ENCODE results near the gene ARHGAP31.
"Not testable (repeated sequence)": the region's sequence is repeated elsewhere in the genome, so short reads cannot be mapped to it uniquely, and the experiment has no call there.

ARHGAP31 gene

DNA sequence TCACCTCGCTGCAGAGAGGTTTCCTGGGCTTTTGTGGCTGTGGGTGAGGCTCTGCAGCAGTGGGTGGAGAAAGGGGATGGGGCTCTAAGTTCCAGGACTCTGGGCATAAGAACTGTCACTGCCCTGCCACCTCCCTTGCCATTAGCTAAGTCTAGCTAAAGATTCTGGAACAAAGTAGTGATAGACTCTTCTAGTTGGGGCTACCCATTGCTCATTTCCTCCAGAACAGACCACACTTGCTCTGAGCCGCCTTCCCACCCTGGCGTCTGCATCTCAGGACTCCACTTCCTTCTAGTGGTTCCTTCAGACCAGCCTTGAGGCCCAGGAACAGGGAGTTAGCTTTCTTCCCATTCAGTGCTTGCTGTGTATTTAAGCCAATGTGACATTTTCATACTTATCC, 7.5 kb downstream of the ARHGAP31 start:
- TF ChIP-seq, protein P1, sequence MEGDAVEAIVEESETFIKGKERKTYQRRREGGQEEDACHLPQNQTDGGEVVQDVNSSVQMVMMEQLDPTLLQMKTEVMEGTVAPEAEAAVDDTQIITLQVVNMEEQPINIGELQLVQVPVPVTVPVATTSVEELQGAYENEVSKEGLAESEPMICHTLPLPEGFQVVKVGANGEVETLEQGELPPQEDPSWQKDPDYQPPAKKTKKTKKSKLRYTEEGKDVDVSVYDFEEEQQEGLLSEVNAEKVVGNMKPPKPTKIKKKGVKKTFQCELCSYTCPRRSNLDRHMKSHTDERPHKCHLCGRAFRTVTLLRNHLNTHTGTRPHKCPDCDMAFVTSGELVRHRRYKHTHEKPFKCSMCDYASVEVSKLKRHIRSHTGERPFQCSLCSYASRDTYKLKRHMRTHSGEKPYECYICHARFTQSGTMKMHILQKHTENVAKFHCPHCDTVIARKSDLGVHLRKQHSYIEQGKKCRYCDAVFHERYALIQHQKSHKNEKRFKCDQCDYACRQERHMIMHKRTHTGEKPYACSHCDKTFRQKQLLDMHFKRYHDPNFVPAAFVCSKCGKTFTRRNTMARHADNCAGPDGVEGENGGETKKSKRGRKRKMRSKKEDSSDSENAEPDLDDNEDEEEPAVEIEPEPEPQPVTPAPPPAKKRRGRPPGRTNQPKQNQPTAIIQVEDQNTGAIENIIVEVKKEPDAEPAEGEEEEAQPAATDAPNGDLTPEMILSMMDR (IDR thresholded peaks at IDR 0.05; ENCODE audit: extremely low read depth, missing control alignments), result no peak
- no peak for DNase-seq (ENCODE audit: low spot score)

DNA sequence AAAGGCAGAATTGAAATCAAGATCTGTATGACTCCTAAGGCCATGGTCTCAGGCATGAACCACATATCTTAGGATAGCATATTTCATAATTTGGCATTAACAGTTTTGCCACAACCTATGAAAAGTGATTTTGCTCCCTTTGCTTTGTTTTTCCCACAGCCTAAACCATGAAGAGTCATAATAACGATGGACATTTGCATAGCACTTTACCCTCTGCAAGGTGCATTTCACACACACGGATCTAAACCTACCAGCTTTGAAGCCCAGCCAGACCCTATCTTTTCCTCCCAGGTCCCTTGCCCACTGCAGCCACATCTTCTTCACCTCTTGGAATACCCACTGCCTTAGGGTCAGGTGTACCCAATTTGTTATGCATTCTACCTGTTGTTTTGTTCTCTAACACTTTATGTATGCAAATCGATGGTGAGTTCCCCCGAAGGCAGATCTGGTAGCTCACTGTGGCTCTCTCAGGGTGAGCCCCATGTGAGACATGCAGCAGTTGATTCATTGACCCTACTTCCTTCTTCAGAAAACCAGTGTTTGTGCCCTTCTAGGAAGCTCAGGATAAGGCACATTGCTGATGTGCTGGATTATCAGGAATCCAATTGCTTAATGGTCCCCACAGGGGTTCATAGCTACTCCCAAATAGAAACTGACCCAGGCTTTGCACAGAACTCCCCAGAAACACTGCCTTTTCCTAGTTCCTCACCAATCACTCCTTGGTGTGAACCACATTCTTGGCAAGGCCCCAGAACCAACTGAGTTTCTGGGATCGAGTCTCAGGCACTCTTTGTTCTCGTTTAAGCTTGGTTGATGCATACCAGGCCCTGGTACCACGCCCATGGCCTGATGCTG, 8.7 kb downstream of the ARHGAP31 start:
- TF ChIP-seq, protein P1 (IDR thresholded peaks at IDR 0.05; ENCODE audit: extremely low read depth, missing control alignments), result no peak
- DNase-seq (ENCODE audit: low spot score), result no peak

DNA sequence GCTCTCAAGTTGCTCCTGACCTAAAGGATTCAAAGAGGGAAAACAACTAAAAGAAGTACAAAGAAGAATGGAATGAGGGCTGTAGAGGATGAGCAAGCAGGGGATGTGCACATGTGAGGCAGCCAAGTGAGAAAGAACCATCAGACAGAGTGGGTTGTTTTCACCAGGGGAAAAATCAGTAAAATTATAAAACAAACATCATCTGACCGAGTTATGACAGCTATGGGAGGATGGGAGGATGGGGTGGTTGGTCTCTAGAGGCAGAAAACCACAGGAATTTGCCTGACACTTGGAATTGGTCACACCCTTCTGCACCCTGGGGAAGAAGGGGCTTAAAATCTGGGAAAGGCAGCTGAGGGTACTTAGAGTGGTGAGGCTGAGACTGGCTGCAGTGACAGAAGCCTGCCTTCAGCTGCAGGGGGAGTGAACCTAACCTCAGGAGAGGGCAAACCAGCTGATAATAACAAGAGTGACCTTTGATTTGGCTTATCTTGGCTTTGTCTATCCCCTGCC, 10.1 kb downstream of the ARHGAP31 start:
- DNase-seq (ENCODE audit: low spot score), result no peak
- TF ChIP-seq, protein P1 (IDR thresholded peaks at IDR 0.05; ENCODE audit: extremely low read depth, missing control alignments), result no peak

DNA sequence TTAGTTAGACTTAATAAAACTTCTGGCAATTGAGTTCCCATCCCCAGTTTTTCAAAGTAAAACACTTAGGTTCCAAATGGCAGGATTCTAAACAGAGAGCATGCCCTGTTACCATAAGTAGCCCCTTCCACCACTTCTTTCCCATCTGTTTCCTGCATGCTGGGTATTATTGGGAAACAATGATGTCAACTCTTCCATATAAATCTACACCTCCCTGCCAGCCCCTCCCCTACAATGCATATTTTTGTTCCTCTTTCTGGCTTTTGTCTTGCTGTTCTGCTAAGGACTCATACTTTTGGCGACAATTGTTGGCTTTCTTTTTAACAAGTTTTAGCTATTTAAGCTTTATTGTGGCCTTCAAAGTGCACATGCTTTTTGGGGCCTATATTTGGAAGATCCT, 11.1 kb downstream of the ARHGAP31 start:
- TF ChIP-seq, protein P1 (IDR thresholded peaks at IDR 0.05; ENCODE audit: extremely low read depth, missing control alignments), result no peak
- no peak for DNase-seq (ENCODE audit: low spot score)

DNA sequence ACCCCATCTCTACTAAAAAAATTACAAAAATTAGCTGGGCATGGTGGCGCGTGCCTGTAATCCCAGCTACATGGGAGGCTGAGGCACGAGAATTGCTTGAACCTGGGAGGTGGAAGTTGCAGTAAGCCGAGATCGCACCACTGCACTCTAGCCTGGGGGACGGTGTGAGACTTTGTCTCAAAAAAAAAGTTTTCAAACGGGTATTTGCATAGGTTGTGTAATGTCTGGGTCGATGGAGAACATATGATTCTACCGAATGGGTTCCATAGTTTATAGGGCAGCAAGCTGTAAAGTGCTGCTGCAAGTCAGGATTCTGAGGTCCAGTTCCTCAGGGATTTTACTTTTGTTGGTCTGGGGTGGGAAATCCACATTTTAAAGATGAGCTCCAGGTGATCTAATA, 12.2 kb downstream of the ARHGAP31 start:
- DNase-seq (ENCODE audit: low spot score), result not testable (repeated sequence)

DNA sequence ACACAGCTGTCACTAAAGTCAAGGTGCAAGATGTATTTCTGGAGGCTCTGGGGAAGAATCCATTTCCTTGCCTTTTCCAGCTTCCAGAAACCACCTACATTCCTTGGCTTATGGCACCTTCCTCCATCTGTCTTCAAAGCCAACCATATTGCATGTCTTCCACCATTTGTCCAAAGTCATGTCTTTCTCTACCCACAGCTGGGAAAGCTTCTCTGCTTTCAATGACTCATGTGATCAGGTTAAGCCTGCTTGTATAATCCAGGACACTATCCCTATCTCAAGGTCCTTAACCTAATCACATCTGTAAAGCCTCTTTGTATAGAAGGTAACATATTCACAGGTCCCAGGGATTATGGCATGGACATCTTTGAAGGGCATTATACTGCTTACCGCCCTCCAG, 14.2 kb downstream of the ARHGAP31 start:
- DNase-seq (ENCODE audit: low spot score), result no peak
- TF ChIP-seq, protein P1 (IDR thresholded peaks at IDR 0.05; ENCODE audit: extremely low read depth, missing control alignments), result no peak

DNA sequence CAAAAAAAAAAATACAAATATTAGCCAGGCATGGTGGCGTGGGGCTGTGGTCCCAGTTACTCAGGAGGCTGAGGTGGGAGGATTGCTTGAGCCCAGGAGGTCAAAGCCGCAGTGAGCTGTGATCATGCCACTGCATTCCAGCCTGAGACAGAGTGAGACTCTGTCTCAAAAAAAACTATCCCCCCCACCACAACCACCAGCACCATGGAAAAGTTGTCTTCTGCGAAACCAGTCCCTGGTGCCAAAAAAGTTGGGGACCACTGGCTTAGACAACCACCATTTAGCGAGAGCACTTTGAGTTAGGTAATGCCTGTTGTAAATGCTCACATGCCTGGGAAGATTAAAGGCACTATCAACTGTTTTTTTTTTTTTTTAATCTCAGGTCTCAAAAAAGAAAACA, 15.4 kb downstream of the ARHGAP31 start:
- no peak for DNase-seq (ENCODE audit: low spot score)
- TF ChIP-seq, protein P1 (IDR thresholded peaks at IDR 0.05; ENCODE audit: extremely low read depth, missing control alignments), result no peak

DNA sequence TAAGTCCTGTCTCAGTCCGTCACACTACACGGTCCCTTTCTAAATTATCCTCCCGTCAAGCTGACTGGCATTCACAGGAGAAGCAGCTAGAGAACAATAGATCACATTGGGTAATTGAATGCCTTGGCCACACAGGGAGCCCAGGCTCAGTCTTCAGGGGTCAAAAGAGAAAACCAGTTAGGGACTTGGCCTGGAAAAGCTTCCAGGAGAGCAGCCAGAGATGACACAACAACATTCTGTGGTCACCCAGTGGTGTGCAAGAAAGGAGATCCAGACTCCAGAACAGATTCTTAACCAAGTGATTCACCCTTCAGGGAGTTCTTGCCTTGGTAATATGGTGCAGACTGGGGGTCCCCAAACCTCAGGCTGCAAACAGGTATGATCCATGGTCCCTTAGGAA, 15.9 kb downstream of the ARHGAP31 start:
- TF ChIP-seq, protein P1 (IDR thresholded peaks at IDR 0.05; ENCODE audit: extremely low read depth, missing control alignments), result no peak

More for the DNA sequence above, 15.9 kb downstream of the ARHGAP31 start:
- no peak for DNase-seq (ENCODE audit: low spot score)

All from GM20000 (cell line).